Activated naive CD8-positive, alpha-beta T cell treated with anti-CD3 and anti-CD28 coated beads, Interleukin-2, amount 50 U/mL, for 24 hours (primary cell): Measurements from ENCODE around the gene MTMR3.
"Not testable (repeated sequence)": the region's sequence is repeated elsewhere in the genome, so short reads cannot be mapped to it uniquely, and the experiment has no call there.

Source experiments
- ATAC-seq: fragments of 150-1000 bp; cut with Tn5 transposase; one replicate; pipeline ENCODE4 v1.10.0; 2021
- DNase-seq: peaks from one replicate; pipeline ENCODE4 v3.0.0; 2021
- H3K27ac Mint-ChIP-seq: one replicate; pipeline ENCODE4 v1.8.0; 2021; ENCODE audit warnings: mild to moderate bottlenecking, mixed read lengths
- H3K27me3 Mint-ChIP-seq: one replicate; pipeline ENCODE4 v1.8.0; 2021; ENCODE audit warnings: mixed read lengths
- H3K36me3 Mint-ChIP-seq: one replicate; pipeline ENCODE4 v1.8.0; 2021; ENCODE audit warnings: low read depth, mixed read lengths
- H3K4me1 Mint-ChIP-seq: one replicate; pipeline ENCODE4 v1.8.0; 2021; ENCODE audit warnings: mixed read lengths
- H3K4me3 Mint-ChIP-seq: one replicate; pipeline ENCODE4 v1.8.0; 2021; ENCODE audit warnings: mild to moderate bottlenecking, moderate library complexity, mixed read lengths
- H3K9me3 Mint-ChIP-seq: one replicate; pipeline ENCODE4 v1.8.0; 2021; ENCODE audit warnings: mixed read lengths

The MTMR3 gene

DNA sequence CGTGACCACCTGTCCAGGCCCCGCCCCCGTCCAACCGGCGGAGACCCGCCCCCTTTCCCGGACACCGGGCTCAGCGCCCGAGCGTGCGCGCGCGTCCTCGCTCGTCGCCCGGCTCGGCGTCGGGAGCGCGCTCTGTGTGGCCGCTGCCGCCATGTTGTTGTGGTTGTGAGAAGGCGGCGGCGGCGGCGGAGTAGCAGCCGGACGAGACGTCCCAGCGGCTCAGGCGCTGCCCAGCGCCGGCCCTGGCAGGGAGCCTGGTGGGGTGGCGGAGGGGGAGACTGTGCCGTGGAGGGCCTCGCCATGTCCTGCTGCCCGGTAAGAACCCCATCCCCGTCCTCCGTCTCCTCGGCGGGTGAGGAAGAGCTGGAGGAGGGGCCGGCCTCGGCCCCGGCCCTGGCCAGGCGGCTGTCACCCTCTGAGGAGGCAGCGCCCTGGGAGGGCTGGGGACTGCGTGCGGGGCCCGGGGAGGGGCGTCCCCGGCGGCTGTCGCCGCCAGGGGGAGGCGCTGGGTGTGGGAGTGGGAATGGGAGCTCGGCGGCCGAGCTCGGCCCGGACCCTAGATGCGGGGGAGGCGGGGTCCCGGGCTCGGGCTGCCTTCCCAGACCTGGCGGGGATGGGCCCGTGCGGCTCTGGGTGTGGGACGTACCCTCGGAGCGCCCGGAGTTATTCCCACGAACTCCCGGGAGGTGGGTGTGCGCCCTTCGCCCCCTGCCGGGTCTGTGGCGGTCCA is at the start of gene MTMR3:
TSS of gene MTMR3 (plus strand) at position 130 of the 730 bp plus-strand sequence. CDS start 87,886 bp downstream, outside the sequence.
- H3K36me3 Mint-ChIP-seq, result no peaks in the 10 kb centered on the region
- DNase-seq (peak; percentile 96), ATAC-seq (peak; percentile 85)
- peaks cover 2% of the 10 kb centered on the region for H3K27me3 Mint-ChIP-seq
- H3K4me1 Mint-ChIP-seq, result peaks cover 3% of the 10 kb centered on the region
- H3K9me3 Mint-ChIP-seq, result no peaks in the 10 kb centered on the region
- H3K27ac Mint-ChIP-seq, result peak within 1 kb of the TSS; percentile 61
- H3K4me3 Mint-ChIP-seq, result peak within 1 kb of the TSS; percentile 89

DNA sequence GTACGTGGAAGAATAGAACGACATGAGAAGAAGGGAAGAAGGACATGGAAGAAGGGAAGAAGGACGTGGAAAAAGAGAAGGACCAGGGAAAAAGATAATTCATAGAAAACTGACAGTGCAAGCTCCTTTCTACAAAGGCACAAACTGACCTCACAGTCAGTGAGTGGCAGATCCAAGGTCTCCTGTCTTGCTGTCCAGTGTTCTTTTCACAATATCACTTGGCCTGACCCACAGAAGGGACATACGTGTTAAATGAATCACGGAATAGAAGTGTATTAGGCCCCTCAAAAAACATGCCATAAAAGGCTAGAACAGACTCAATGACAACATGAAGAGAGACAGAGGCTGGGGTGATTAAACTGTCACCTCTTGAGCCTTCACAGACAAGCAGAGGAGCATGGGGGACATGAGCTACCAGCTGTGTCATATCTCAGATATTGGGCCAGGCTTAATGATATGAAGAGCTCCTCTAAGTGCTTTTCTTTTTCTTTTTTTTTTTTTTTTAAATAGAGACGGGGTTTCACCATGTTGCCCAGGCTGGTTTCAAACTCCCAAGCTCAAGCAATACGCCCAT is 49.5 kb upstream of the MTMR3 start:
- peak overlapping the region; percentile 57 for H3K27ac Mint-ChIP-seq
- peaks cover 25% of the 10 kb centered on the region for H3K36me3 Mint-ChIP-seq
- no peak overlapping the region for H3K4me3 Mint-ChIP-seq
- ATAC-seq (no peak), DNase-seq (no peak)
- H3K4me1 Mint-ChIP-seq, result peaks cover 34% of the 10 kb centered on the region
- H3K27me3 Mint-ChIP-seq, result no peaks in the 10 kb centered on the region
- no peaks in the 10 kb centered on the region for H3K9me3 Mint-ChIP-seq

DNA sequence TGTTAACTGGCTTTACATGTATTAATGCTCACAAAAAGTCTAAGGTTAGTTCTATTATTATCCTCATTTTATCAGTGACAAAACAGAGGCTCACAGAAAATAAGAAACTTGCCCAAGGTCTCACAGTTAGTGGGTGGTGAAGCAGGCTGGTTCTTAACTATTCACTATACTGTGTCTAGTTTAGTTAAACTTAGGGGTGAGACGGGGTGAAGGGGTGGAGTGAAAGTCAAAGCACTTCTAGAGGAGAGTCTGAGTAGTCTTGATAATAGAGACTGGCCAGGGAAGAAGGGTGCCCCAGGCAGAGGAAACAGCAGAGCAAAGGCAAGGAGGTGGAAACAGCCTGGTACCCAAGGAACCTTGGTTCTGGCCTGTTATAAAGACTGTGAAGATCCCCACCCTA is 48.9 kb upstream of the MTMR3 start:
- Mint-ChIP-seq H3K4me1 (peaks cover 38% of the 10 kb centered on the region), H3K4me3 (no peak overlapping the region), H3K27me3 (no peaks in the 10 kb centered on the region), H3K9me3 (no peaks in the 10 kb centered on the region), H3K27ac (no peak overlapping the region), H3K36me3 (peaks cover 25% of the 10 kb centered on the region)
- ATAC-seq (no peak), DNase-seq (no peak)

DNA sequence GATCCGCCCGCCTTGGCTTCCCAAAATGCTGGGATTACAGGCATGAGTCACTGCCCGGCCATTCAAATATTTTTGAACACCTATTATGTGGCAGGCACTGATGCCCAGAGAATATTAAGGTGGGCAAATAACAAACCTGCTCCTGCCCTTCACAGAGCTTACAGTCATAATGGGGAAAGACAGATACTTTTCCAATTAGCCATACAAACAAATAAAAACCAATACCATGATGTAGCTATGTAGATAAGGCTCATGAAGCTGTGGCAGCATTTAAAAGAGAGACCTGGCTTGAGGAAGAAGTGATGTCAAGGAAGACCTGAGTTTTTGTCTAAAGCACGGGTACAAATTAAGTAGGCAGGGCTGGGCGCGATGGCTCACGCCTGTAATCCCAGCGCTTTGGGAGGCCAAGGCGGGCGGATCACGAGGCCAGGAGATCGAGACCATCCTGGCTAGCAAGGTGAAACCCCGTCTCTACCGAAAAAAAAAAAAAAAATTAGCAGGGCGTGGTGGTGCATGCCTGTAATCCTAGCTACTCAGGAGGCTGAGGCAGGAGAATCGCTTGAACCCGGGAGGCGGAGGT is 46.1 kb upstream of the MTMR3 start:
- Mint-ChIP-seq H3K4me3 (peak overlapping the region; percentile 97), H3K36me3 (peaks cover 20% of the 10 kb centered on the region), H3K4me1 (peaks cover 31% of the 10 kb centered on the region), H3K27ac (peak overlapping the region; percentile 56)
- not testable (repeated sequence) for H3K27me3 Mint-ChIP-seq, ATAC-seq, DNase-seq, H3K9me3 Mint-ChIP-seq

DNA sequence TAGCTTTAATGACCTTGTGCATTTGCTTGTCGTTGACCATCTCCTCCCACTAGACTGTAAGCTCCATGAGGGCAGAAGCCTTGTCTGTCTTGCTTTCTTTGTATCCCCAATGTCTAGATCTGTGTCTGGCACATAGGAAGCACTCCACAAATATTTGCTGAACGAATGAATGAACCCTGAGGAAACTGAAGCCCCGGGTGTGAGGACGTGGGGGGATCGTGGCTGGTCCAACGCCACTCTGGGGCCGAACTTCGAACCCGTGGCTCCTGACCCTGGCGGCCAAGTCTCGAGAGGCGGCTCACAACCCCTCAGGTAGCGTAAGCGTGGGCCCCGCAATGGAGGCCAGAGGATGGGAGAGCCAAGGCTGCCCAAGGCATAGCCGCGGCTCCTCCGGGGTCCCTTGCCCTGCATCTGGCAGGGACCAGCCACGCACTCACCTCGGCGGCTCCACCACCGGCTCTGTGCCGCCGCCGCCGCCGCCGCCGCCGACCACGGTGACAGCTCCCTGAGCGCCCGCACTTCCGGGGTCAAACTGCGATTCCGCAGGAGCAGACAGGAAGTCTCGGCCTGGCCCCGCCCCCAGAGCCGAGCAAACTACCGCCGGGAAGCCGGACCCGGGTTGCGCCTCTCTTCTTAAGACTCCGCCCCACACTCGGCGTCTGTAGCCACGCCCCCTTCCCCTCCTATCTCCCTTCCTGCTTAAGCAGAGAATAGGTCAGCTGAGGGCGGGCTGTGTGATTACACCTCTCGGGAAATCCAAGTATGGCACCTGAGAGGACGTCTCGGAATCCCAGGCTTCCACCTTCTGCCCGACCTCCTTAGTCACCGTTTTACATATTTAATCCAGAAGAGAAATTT is 45.0 kb upstream of the MTMR3 start, which contains the start of gene ASCC2:
TSS of gene ASCC2 (minus strand) at position 534 of the 858 bp plus-strand sequence. CDS start 5,949 bp downstream, outside the sequence.
- Mint-ChIP-seq H3K27me3 (no peaks in the 10 kb centered on the region), H3K4me1 (peaks cover 33% of the 10 kb centered on the region), H3K4me3 (peak within 1 kb of the TSS; percentile 97), H3K27ac (peak within 1 kb of the TSS; percentile 91), H3K36me3 (peaks cover 13% of the 10 kb centered on the region), H3K9me3 (no peaks in the 10 kb centered on the region)
- DNase-seq (peak; percentile 100), ATAC-seq (peak; percentile 98)

DNA sequence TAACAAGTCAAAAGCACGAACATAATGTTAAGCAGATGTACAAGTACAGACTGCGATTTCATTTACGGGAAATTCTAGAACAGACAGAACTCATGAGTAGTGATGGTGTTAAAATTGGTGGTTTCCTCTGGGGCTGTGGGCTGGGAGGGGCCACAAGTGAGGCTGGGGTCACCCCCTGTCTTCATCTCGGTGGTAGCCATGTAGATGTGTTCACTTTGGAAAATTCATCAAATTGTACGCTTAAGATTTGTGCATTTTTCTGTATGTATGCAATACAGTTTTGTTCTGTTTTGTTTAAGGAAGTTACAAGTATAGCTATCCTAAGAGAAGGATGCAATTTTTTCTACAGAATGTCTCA is 44.4 kb upstream of the MTMR3 start:
- H3K36me3 Mint-ChIP-seq, result peaks cover 10% of the 10 kb centered on the region
- peaks cover 33% of the 10 kb centered on the region for H3K4me1 Mint-ChIP-seq
- no peaks in the 10 kb centered on the region for H3K27me3 Mint-ChIP-seq
- peak overlapping the region; percentile 97 for H3K4me3 Mint-ChIP-seq
- no peak for ATAC-seq
- H3K27ac Mint-ChIP-seq, result peak overlapping the region; percentile 91
- no peaks in the 10 kb centered on the region for H3K9me3 Mint-ChIP-seq
- DNase-seq, result no peak

GRCh38 chr22:29839039-29839438 is 43.9 kb upstream of the MTMR3 start:
- Mint-ChIP-seq H3K9me3 (no peaks in the 10 kb centered on the region), H3K4me3 (peak overlapping the region; percentile 97), H3K36me3 (peaks cover 10% of the 10 kb centered on the region), H3K27ac (peak overlapping the region; percentile 91), H3K27me3 (no peaks in the 10 kb centered on the region), H3K4me1 (peaks cover 33% of the 10 kb centered on the region)
- DNase-seq (no peak), ATAC-seq (no peak)

DNA sequence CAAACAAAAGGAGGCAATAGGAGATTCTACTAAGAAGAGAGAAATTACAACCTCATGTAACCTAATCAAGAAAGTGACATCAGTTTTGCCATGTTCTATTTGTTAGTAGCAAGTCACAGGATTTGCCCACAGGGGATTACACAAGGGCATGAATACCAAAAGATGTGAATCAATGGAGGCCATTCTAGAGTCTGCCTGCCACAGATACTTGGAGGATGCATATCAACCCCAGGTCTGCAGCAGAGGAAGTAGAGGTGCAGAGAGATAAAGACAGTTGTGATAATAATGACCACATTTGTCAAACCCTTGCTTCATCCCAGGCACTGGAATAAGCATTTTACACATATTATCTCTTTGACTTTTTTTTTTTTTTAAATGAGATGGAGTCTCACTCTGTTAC is 42.5 kb upstream of the MTMR3 start:
- ATAC-seq (no peak), DNase-seq (no peak)
- H3K36me3 Mint-ChIP-seq, result peaks cover 7% of the 10 kb centered on the region
- H3K27me3 Mint-ChIP-seq, result no peaks in the 10 kb centered on the region
- H3K4me1 Mint-ChIP-seq, result peaks cover 33% of the 10 kb centered on the region
- no peak overlapping the region for H3K4me3 Mint-ChIP-seq
- peaks cover under 1% of the 10 kb centered on the region for H3K9me3 Mint-ChIP-seq
- no peak overlapping the region for H3K27ac Mint-ChIP-seq

GRCh38 chr22:29842172-29842571 is 40.8 kb upstream of the MTMR3 start:
- Mint-ChIP-seq H3K27ac (no peak overlapping the region), H3K9me3 (peaks cover 10% of the 10 kb centered on the region), H3K4me1 (peaks cover 17% of the 10 kb centered on the region), H3K36me3 (peaks cover 2% of the 10 kb centered on the region), H3K27me3 (no peaks in the 10 kb centered on the region), H3K4me3 (no peak overlapping the region)
- ATAC-seq (no peak), DNase-seq (no peak)

DNA sequence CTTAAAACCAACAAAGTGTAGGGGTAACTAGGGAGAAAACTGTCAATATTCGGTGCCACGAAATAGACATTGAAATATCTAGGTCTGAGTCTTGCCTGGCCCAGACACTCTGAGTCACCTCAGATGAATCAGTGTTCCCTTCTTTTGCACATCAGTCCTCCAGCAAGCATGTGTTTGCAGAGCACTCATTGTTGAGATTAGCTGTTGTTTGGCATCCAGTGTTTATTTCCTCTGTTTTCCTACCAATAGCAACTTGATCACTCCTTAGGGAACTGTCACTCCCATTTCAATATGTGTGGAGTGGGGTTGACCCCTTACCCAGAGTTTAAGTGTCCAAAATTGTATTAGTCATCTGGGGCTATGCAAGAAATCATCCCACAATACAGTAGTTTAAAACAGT is 40.2 kb upstream of the MTMR3 start:
- Mint-ChIP-seq H3K4me1 (peaks cover 11% of the 10 kb centered on the region), H3K4me3 (no peak overlapping the region), H3K27me3 (no peaks in the 10 kb centered on the region), H3K9me3 (peaks cover 10% of the 10 kb centered on the region), H3K36me3 (no peaks in the 10 kb centered on the region), H3K27ac (no peak overlapping the region)
- no peak for DNase-seq
- no peak for ATAC-seq

DNA sequence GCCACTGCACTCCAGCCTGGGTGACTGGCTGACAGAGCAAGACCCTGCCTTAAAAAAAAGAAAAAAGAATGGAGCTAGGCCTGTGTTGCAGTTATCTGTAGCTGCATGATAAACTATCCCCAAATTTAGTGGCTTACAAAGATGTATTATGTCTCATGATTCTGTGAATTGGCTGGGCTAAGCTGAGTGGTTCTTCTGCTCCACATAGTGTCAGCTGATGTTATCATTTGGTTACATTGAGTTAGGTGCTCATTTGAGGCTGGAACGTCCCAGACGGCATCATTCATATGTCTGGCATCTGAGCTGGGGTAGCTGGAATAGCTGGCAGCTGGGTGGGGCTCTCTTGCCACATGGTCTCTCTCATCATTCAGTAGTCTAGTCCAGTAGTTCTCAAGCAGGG is 36.7 kb upstream of the MTMR3 start:
- no peak overlapping the region for H3K27ac Mint-ChIP-seq
- H3K36me3 Mint-ChIP-seq, result no peaks in the 10 kb centered on the region
- no peak for DNase-seq
- peaks cover 1% of the 10 kb centered on the region for H3K4me1 Mint-ChIP-seq
- H3K27me3 Mint-ChIP-seq, result no peaks in the 10 kb centered on the region
- H3K4me3 Mint-ChIP-seq, result no peak overlapping the region
- ATAC-seq, result no peak
- peaks cover 10% of the 10 kb centered on the region for H3K9me3 Mint-ChIP-seq

GRCh38 chr22:29848111-29848510 is 34.9 kb upstream of the MTMR3 start:
- no peaks in the 10 kb centered on the region for H3K27me3 Mint-ChIP-seq
- H3K9me3 Mint-ChIP-seq, result peaks cover 10% of the 10 kb centered on the region
- DNase-seq (no peak), ATAC-seq (no peak)
- no peak overlapping the region for H3K27ac Mint-ChIP-seq
- no peaks in the 10 kb centered on the region for H3K4me1 Mint-ChIP-seq
- no peak overlapping the region for H3K4me3 Mint-ChIP-seq
- H3K36me3 Mint-ChIP-seq, result no peaks in the 10 kb centered on the region

- Mint-ChIP-seq H3K27me3 (no peaks in the 10 kb centered on the region), H3K4me1 (no peaks in the 10 kb centered on the region), H3K4me3 (no peak overlapping the region), H3K36me3 (no peaks in the 10 kb centered on the region), H3K9me3 (no peaks in the 10 kb centered on the region), H3K27ac (no peak overlapping the region)
- ATAC-seq (no peak), DNase-seq (no peak)
These were observed 28.5 kb upstream of the MTMR3 start for GRCh38 chr22:29854432-29854831.

DNA sequence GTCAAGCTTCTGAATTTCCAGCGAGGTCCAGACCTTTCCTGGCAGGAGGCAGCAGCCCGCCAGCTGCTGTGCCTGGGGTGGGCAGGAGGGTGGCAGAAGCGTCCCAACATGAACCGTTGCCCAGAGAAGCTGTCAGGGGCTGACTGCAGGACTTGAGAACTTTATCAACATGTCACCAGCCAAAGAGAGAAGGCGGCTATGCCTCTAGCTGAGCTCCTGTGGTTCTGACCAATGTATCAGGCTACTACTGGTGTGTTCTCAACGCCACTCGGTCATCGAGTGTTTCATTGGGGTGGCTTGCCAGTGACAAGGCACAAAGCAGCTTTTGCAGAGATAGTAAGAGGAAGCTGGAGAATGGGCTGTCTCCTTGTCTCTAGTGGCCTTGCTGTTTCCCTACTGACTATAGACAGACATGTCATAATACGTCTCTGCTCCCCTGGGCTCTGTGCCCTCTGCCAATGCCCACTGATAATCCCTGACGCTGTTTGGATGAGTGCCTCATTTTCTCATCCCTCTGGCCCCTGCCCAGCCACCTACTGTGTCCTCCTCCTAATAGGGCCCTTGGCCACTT is 27.3 kb upstream of the MTMR3 start:
- no peak for DNase-seq
- ATAC-seq, result no peak
- no peaks in the 10 kb centered on the region for H3K27me3 Mint-ChIP-seq
- H3K4me1 Mint-ChIP-seq, result no peaks in the 10 kb centered on the region
- H3K27ac Mint-ChIP-seq, result no peak overlapping the region
- H3K4me3 Mint-ChIP-seq, result no peak overlapping the region
- no peaks in the 10 kb centered on the region for H3K9me3 Mint-ChIP-seq
- H3K36me3 Mint-ChIP-seq, result no peaks in the 10 kb centered on the region
